B cell (primary cell): ENCODE results near the gene RMND1. TPM values are rescaled to one million over a fixed set of nuclear protein-coding genes. Genes with fewer than 3 reads are reported as not detected.

Experiments used
- ATAC-seq: fragments of 200-7000 bp; cut with Tn5 transposase; one replicate; pipeline ENCODE4 v1.10.0; 2021; ENCODE audit warnings: low read depth, mild to moderate bottlenecking, moderate number of reproducible peaks, moderate library complexity
- CTCF ChIA-PET: fragments of 350-600 bp; sonication (Branson Sonifier 250); formaldehyde crosslinking; loops from one replicate; lab custom pipeline; 2021; ENCODE audit warnings: antibody characterized with exemption, inconsistent platforms; lab: Charles Lee
- POLR2A ChIA-PET: fragments of 350-600 bp; sonication (Branson Sonifier 250); formaldehyde crosslinking; loops from one replicate; lab custom pipeline; 2021; ENCODE audit warnings: antibody characterized with exemption; lab: Charles Lee
- DNase-seq: peaks from one replicate; pipeline ENCODE4 v3.0.0; 2013
- H2AFZ ChIP-seq: 2 replicates; pipeline ENCODE4 v1.6.1; 2012; ENCODE audit warnings: mild to moderate bottlenecking, low read depth, low read length; ENCODE audit not compliant: insufficient read depth, poor library complexity, severe bottlenecking
- H3K27ac ChIP-seq, 2 donors: 1 replicate in 1 of 2; 2 replicates in 1 of 2; pipeline ENCODE4 v1.5.1; 2012 to 2013; ENCODE audit warnings: low read length in 2 of 2, mild to moderate bottlenecking in 2 of 2, moderate library complexity in 1 of 2
- H3K27me3 ChIP-seq, 4 experiments: fragments of 200-600 bp in 1 of 4; sonication (generic) in 1 of 4; replicated peaks in 1 of 4; 1 replicate in 2 of 4; 2 replicates in 2 of 4; pipeline versions ENCODE4 v1.6.1 to v1.7.0; 2013 to 2016; ENCODE audit warnings: low read length in 3 of 4, mild to moderate bottlenecking in 2 of 4, mixed read lengths in 1 of 4, moderate library complexity in 1 of 4; ENCODE audit not compliant: insufficient read depth in 4 of 4, control insufficient read depth in 3 of 4; ENCODE audit errors: control extremely low read depth in 1 of 4
- H3K36me3 ChIP-seq, 2 experiments: replicated peaks in 1 of 2; 1 replicate in 1 of 2; 2 replicates in 1 of 2; pipeline versions ENCODE4 v1.6.1 to v1.7.1; 2013; ENCODE audit warnings: low read length in 1 of 2; ENCODE audit not compliant: insufficient read depth in 2 of 2, control insufficient read depth in 1 of 2; ENCODE audit errors: control extremely low read depth in 1 of 2, extremely low read depth in 1 of 2
- H3K4me1 ChIP-seq, 2 donors: fragments of 200-600 bp in 1 of 2; sonication (generic) in 1 of 2; 1 replicate in 1 of 2; 2 replicates in 1 of 2; pipeline versions ENCODE4 v1.5.1 to v1.6.1; 2013 to 2017; ENCODE audit warnings: low read length in 2 of 2; ENCODE audit not compliant: control insufficient read depth in 2 of 2, insufficient read depth in 2 of 2
- H3K4me2 ChIP-seq: replicated peaks from 2 replicates; pipeline ENCODE3; 2012; ENCODE audit warnings: mild to moderate bottlenecking, low read depth, low read length; ENCODE audit not compliant: poor library complexity, severe bottlenecking
- H3K4me3 ChIP-seq, 5 experiments: fragments of 200-600 bp in 1 of 5; sonication (generic) in 1 of 5; 1 replicate in 3 of 5; 2 replicates in 2 of 5; pipeline versions ENCODE4 v1.5.1 to v1.7.0; 2011 to 2016; ENCODE audit warnings: low read length in 4 of 5, mild to moderate bottlenecking in 4 of 5, low read depth in 2 of 5, control low read depth in 1 of 5, moderate library complexity in 1 of 5; ENCODE audit not compliant: insufficient read depth in 1 of 5; ENCODE audit errors: control extremely low read depth in 1 of 5, extremely low read depth in 1 of 5
- H3K79me2 ChIP-seq: fragments of 200-600 bp; sonication (generic); one replicate; pipeline ENCODE4 v1.6.0; 2016; ENCODE audit warnings: low read length; ENCODE audit not compliant: control insufficient read depth, insufficient read depth
- H3K9ac ChIP-seq: fragments of 200-600 bp; sonication (generic); 2 replicates; pipeline ENCODE4 v1.6.1; 2017; ENCODE audit warnings: mild to moderate bottlenecking, low read length, moderate library complexity
- H3K9me3 ChIP-seq, 3 donors: one replicate each; pipeline versions ENCODE4 v1.6.1 to v1.7.1; 2013; ENCODE audit warnings: low read length in 2 of 3; ENCODE audit not compliant: control insufficient read depth in 2 of 3, insufficient read depth in 1 of 3; ENCODE audit errors: control extremely low read depth in 1 of 3
- H4K20me1 ChIP-seq: 2 replicates; pipeline ENCODE4 v1.6.0; 2012; ENCODE audit warnings: mild to moderate bottlenecking, low read length; ENCODE audit not compliant: insufficient read depth, control insufficient read depth, poor library complexity, severe bottlenecking
- H3K27ac Mint-ChIP-seq: one replicate; pipeline ENCODE4 v1.8.0; 2021; ENCODE audit warnings: mixed read lengths
- H3K27me3 Mint-ChIP-seq: one replicate; pipeline ENCODE4 v1.8.0; 2021; ENCODE audit warnings: mixed read lengths
- H3K4me1 Mint-ChIP-seq: one replicate; pipeline ENCODE4 v1.8.0; 2021; ENCODE audit warnings: mixed read lengths
- H3K4me3 Mint-ChIP-seq: one replicate; pipeline ENCODE4 v1.8.0; 2021; ENCODE audit warnings: mixed read lengths
- H3K9me3 Mint-ChIP-seq: one replicate; pipeline ENCODE4 v1.8.0; 2022; ENCODE audit warnings: mixed read lengths; ENCODE audit not compliant: insufficient read depth
- EZH2 ChIP-seq: IDR thresholded peaks from 2 replicates; pipeline ENCODE4 v1.6.1; 2012; ENCODE audit warnings: borderline replicate concordance, low read depth, mild to moderate bottlenecking, moderate library complexity, low read length; ENCODE audit not compliant: insufficient read depth, poor library complexity, severe bottlenecking
- WGBS: methylation state at CpG from one replicate; pipeline ENCODE4 v1.1.5; 2013; ENCODE audit warnings: missing lambda C conversion rate; ENCODE audit not compliant: insufficient coverage; 5-methylcytosine and 5-hydroxymethylcytosine counted together
- intact Hi-C: fragments of 100-400 bp; cut with micrococcal nuclease; formaldehyde crosslinking; loops from one replicate; pipeline ENCODE4 v1.10.0; 2022
- polyA plus RNA-seq: library from polyadenylated mRNA; depleted of rRNA; stranded (reverse); fragments of >200 nt; gene quantifications from 2 replicates; pipeline ENCODE4 v1.2.3, GENCODE V29; 2012
- total RNA-seq, 2 donors: library from RNA; stranded (reverse); fragments of 120-200 nt in 1 of 2; gene quantifications; 1 replicate in 1 of 2; 2 replicates in 1 of 2; pipeline versions ENCODE4 v1.2.3 to v1.2.4, GENCODE V29; 2013 to 2022
- TF ChIP-seq, protein P1 (sequence below): fragments of 200-600 bp; IDR thresholded peaks from one replicate; pipeline ENCODE4 v1.8.0; 2022; ENCODE audit warnings: antibody characterized with exemption, mild to moderate bottlenecking

The RMND1 gene
- total and polyA plus RNA-seq, 2 donors (not counting 1 experiment from before 2014, with no cell fraction given) = 4.3 to 15.7 TPM

DNA sequence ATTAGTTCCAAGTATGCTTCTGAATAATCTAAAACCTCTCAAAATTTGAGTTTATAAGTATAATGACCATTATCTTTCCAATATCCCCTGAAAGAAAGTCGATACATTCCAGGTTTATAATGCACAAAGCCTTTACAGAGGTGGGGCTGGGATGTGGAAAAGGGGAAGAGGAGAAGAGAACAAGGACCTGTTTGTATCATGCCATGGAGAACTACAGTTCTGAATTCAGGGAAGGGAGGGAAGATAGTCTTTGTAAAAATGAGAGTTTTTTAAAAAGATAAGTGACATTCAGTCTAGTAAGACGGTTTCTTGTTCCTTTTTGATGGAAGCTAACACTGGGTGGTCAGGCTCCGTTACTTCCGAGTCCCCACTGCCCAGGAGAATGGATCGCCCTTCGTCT, 86.7 kb downstream of the RMND1 start:
- Histone ChIP-seq H3K9me3 (no peaks in the 10 kb centered on the region), H3K9ac (no peak overlapping the region), H3K27ac (no peak overlapping the region), H3K36me3 (peaks cover 0 to 47% of the 10 kb centered on the region in 2 experiments), H3K27me3 (no peaks in the 10 kb centered on the region), H3K4me1 (no peaks in the 10 kb centered on the region), H2AFZ (no peak overlapping the region), H4K20me1 (peaks cover under 1% of the 10 kb centered on the region), H3K4me2 (no peak overlapping the region), H3K79me2 (peaks cover 5% of the 10 kb centered on the region), H3K4me3 (no peak overlapping the region)
- DNase-seq (no peak), ATAC-seq (no peak)
- CTCF ChIA-PET = interaction anchor here (2.3 kb wide), 1 partner anchor 41 kb away, joined by 6 read pairs; no protein-coding TSS in a partner anchor
- Mint-ChIP-seq H3K4me1 (no peaks in the 10 kb centered on the region), H3K27ac (no peak overlapping the region), H3K9me3 (no peaks in the 10 kb centered on the region), H3K4me3 (no peak overlapping the region), H3K27me3 (no peaks in the 10 kb centered on the region)
- 96% methylated on average over 6 of the region's 6 CpGs for WGBS
- TF ChIP-seq, protein P1, sequence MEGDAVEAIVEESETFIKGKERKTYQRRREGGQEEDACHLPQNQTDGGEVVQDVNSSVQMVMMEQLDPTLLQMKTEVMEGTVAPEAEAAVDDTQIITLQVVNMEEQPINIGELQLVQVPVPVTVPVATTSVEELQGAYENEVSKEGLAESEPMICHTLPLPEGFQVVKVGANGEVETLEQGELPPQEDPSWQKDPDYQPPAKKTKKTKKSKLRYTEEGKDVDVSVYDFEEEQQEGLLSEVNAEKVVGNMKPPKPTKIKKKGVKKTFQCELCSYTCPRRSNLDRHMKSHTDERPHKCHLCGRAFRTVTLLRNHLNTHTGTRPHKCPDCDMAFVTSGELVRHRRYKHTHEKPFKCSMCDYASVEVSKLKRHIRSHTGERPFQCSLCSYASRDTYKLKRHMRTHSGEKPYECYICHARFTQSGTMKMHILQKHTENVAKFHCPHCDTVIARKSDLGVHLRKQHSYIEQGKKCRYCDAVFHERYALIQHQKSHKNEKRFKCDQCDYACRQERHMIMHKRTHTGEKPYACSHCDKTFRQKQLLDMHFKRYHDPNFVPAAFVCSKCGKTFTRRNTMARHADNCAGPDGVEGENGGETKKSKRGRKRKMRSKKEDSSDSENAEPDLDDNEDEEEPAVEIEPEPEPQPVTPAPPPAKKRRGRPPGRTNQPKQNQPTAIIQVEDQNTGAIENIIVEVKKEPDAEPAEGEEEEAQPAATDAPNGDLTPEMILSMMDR = no peak
- TF ChIP-seq EZH2 = no peak
- POLR2A ChIA-PET = no interaction called here
- intact Hi-C loops = no loop called here

GRCh38 chr6:151359486-151359885, 92.4 kb downstream of the RMND1 start:
- H3K4me3 ChIP-seq = no peak overlapping the region
- CTCF ChIA-PET = interaction anchor here (1.2 kb wide), 1 partner anchor 34 kb away, joined by 3 read pairs; no protein-coding TSS in a partner anchor
- peaks cover 0 to 15% of the 10 kb centered on the region in 2 experiments for H3K36me3 ChIP-seq
- intact Hi-C loops = no loop called here
- H3K9me3 ChIP-seq = no peaks in the 10 kb centered on the region
- no peak overlapping the region for H3K27ac ChIP-seq
- Mint-ChIP-seq H3K27ac (no peak overlapping the region), H3K9me3 (no peaks in the 10 kb centered on the region), H3K4me3 (no peak overlapping the region), H3K4me1 (no peaks in the 10 kb centered on the region), H3K27me3 (no peaks in the 10 kb centered on the region)
- no peaks in the 10 kb centered on the region for H3K4me1 ChIP-seq
- no peak overlapping the region for H3K4me2 ChIP-seq
- no peak overlapping the region for H2AFZ ChIP-seq
- no peak for ATAC-seq
- H4K20me1 ChIP-seq = no peaks in the 10 kb centered on the region
- no peak for DNase-seq
- TF ChIP-seq EZH2 = no peak
- TF ChIP-seq, protein P1 = no peak
- POLR2A ChIA-PET = no interaction called here
- 100% methylated on average over 5 of the region's 5 CpGs for WGBS
- no peaks in the 10 kb centered on the region for H3K79me2 ChIP-seq
- H3K27me3 ChIP-seq = no peaks in the 10 kb centered on the region
- no peak overlapping the region for H3K9ac ChIP-seq
